ENCODE data around the gene RRP15. TPM values are rescaled to one million over a fixed set of nuclear protein-coding genes. Genes with fewer than 3 reads are reported as not detected.

RRP15 gene
- total RNA-seq, 4 donors from 2014 or later: 2.6 to 21.8 (median 12.9) TPM

GRCh38 chr1:218294546-218294945 lies 9.5 kb downstream of the RRP15 start:
- H3K4me1 ChIP-seq: no peaks in the 10 kb centered on the region
- H3K4me3 ChIP-seq: no peak overlapping the region
- intact Hi-C loops (cut with DNase I; ENCODE audit: low total_unique reads): no loop called here
- TF ChIP-seq POLR2A (IDR thresholded peaks at IDR 0.05) (no peak), CTCF (IDR thresholded peaks at IDR 0.05) (no peak)
- H3K27ac ChIP-seq: no peak overlapping the region
- H3K36me3 ChIP-seq: no peaks in the 10 kb centered on the region
- no peaks in the 10 kb centered on the region for H3K9me3 ChIP-seq
- DNase-seq: no peak
- H3K27me3 ChIP-seq: no peaks in the 10 kb centered on the region

- intact Hi-C loops (cut with DNase I; ENCODE audit: low total_unique reads): no loop called here
- no peak overlapping the region for H3K4me3 ChIP-seq
These were observed 11.1 kb downstream of the RRP15 start for GRCh38 chr1:218296162-218296561.

GRCh38 chr1:218297461-218297860 lies 12.4 kb downstream of the RRP15 start:
- H3K9me3 ChIP-seq: no peaks in the 10 kb centered on the region
- no peaks in the 10 kb centered on the region for H3K27me3 ChIP-seq
- no peaks in the 10 kb centered on the region for H3K36me3 ChIP-seq
- H3K4me1 ChIP-seq: no peaks in the 10 kb centered on the region
- no peak for DNase-seq
- no peak overlapping the region for H3K4me3 ChIP-seq
- no peak overlapping the region for H3K27ac ChIP-seq
- no peak for TF ChIP-seq CTCF (IDR thresholded peaks at IDR 0.05)
- no peak for TF ChIP-seq POLR2A (IDR thresholded peaks at IDR 0.05)
- intact Hi-C loops (cut with DNase I; ENCODE audit: low total_unique reads): no loop called here

More at GRCh38 chr1:218296162-218296561, 11.1 kb downstream of the RRP15 start:
- no peaks in the 10 kb centered on the region for H3K27me3 ChIP-seq
- H3K4me1 ChIP-seq: no peaks in the 10 kb centered on the region
- no peak for TF ChIP-seq CTCF (IDR thresholded peaks at IDR 0.05)
- no peak for TF ChIP-seq POLR2A (IDR thresholded peaks at IDR 0.05)
- no peaks in the 10 kb centered on the region for H3K36me3 ChIP-seq
- no peak for DNase-seq
- H3K9me3 ChIP-seq: no peaks in the 10 kb centered on the region
- H3K27ac ChIP-seq: no peak overlapping the region

GRCh38 chr1:218297867-218298266 lies 12.8 kb downstream of the RRP15 start:
- no peak overlapping the region for H3K4me3 ChIP-seq
- no peaks in the 10 kb centered on the region for H3K36me3 ChIP-seq
- H3K4me1 ChIP-seq: no peaks in the 10 kb centered on the region
- no peak for DNase-seq
- intact Hi-C loops (cut with DNase I; ENCODE audit: low total_unique reads): no loop called here
- H3K27me3 ChIP-seq: no peaks in the 10 kb centered on the region
- no peak for TF ChIP-seq POLR2A (IDR thresholded peaks at IDR 0.05)
- TF ChIP-seq CTCF (IDR thresholded peaks at IDR 0.05): no peak
- no peaks in the 10 kb centered on the region for H3K9me3 ChIP-seq
- H3K27ac ChIP-seq: no peak overlapping the region

- no peak for TF ChIP-seq POLR2A (IDR thresholded peaks at IDR 0.05)
- no peak for TF ChIP-seq CTCF (IDR thresholded peaks at IDR 0.05)
- no peaks in the 10 kb centered on the region for H3K27me3 ChIP-seq
- H3K4me3 ChIP-seq: no peak overlapping the region
- no peak overlapping the region for H3K27ac ChIP-seq
- no peaks in the 10 kb centered on the region for H3K36me3 ChIP-seq
- no peaks in the 10 kb centered on the region for H3K9me3 ChIP-seq
- no peak for DNase-seq
- intact Hi-C loops (cut with DNase I; ENCODE audit: low total_unique reads): no loop called here
- no peaks in the 10 kb centered on the region for H3K4me1 ChIP-seq
These were observed 13.3 kb downstream of the RRP15 start for GRCh38 chr1:218298398-218298797.
